Activated CD4-positive, alpha-beta T cell treated with anti-CD3 and anti-CD28 coated beads, Interleukin-10, Interleukin-2, amounts not matched to agents 100 ng/mL and 50 ng/mL, durations not matched to agents 16 hours and 8 hours (primary cell): ENCODE results near the gene C2orf81.
"Not testable (repeated sequence)": the region's sequence is repeated elsewhere in the genome, so short reads cannot be mapped to it uniquely, and the experiment has no call there.

Experiments
- DNase-seq: peaks from one replicate; pipeline ENCODE4 v3.0.0-alpha.2; 2020

The C2orf81 gene

GRCh38 chr2:74423231-74424095 lies 2.0 kb upstream of the C2orf81 start:
- no peak for DNase-seq

GRCh38 chr2:74420443-74421103 lies 846 bp downstream of the C2orf81 start:
- not testable (repeated sequence) for DNase-seq

GRCh38 chr2:74420006-74420405 lies 1.4 kb downstream of the C2orf81 start:
- no peak for DNase-seq

- DNase-seq: no peak
Observed at GRCh38 chr2:74419345-74419744, 2.1 kb downstream of the C2orf81 start.

- no peak for DNase-seq
Observed at GRCh38 chr2:74418312-74418711, 3.1 kb downstream of the C2orf81 start.

- DNase-seq: no peak
Observed at GRCh38 chr2:74417763-74418162, 3.7 kb downstream of the C2orf81 start.

GRCh38 chr2:74417197-74417596 lies 4.2 kb downstream of the C2orf81 start:
- no peak for DNase-seq

GRCh38 chr2:74416778-74417177 lies 4.6 kb downstream of the C2orf81 start:
- no peak for DNase-seq

- DNase-seq: no peak
Observed at GRCh38 chr2:74415762-74416395, 5.5 kb downstream of the C2orf81 start.

GRCh38 chr2:74414881-74415761 lies 6.3 kb downstream of the C2orf81 start:
- no peak for DNase-seq

- DNase-seq: no peak
Observed at GRCh38 chr2:74414441-74414840, 7.0 kb downstream of the C2orf81 start.

- DNase-seq: no peak
Observed at GRCh38 chr2:74413001-74413698, 8.3 kb downstream of the C2orf81 start.

- DNase-seq: no peak
Observed at GRCh38 chr2:74407682-74408081, 13.7 kb downstream of the C2orf81 start.

- DNase-seq: no peak
Observed at GRCh38 chr2:74406035-74406434, 15.4 kb downstream of the C2orf81 start.

GRCh38 chr2:74401891-74402290 lies 19.5 kb downstream of the C2orf81 start:
- no peak for DNase-seq

- peak; percentile 47 for DNase-seq
Observed at GRCh38 chr2:74399785-74400184, 21.6 kb downstream of the C2orf81 start.

GRCh38 chr2:74396149-74396548 lies 25.3 kb downstream of the C2orf81 start:
- no peak for DNase-seq

- DNase-seq: no peak
Observed at GRCh38 chr2:74393525-74393924, 27.9 kb downstream of the C2orf81 start.

GRCh38 chr2:74392449-74392743 lies 29.0 kb downstream of the C2orf81 start:
- no peak for DNase-seq

- peak; percentile 96 for DNase-seq
Observed at GRCh38 chr2:74391580-74392448, 29.6 kb downstream of the C2orf81 start.

GRCh38 chr2:74391209-74391579 lies 30.2 kb downstream of the C2orf81 start:
- peak; percentile 28 for DNase-seq
